NCI-H2107 (cell line): ENCODE measurements around the gene GATAD2A.
"Not testable (repeated sequence)": the region's sequence is repeated elsewhere in the genome, so short reads cannot be mapped to it uniquely, and the experiment has no call there.

Experiments
- DNase-seq: peaks from one replicate; lab custom pipeline; 2025; lab: John Stamatoyannopoulos, UW

The GATAD2A gene

GRCh38 chr19:19404879-19405860 is at the start of gene GATAD2A:
GATAD2A (plus strand) TSS chr19:19405675; CDS start chr19:19465346, 59,671 bp downstream.
- peak; percentile 67 for DNase-seq

- DNase-seq: no peak
Observed at GRCh38 chr19:19356500-19356899, 49.0 kb upstream of the GATAD2A start.

- no peak for DNase-seq
Observed at GRCh38 chr19:19356901-19357566, 48.4 kb upstream of the GATAD2A start.

GRCh38 chr19:19361075-19361594 is 44.3 kb upstream of the GATAD2A start:
- peak; percentile 60 for DNase-seq

GRCh38 chr19:19362075-19362474 is 43.4 kb upstream of the GATAD2A start:
- no peak for DNase-seq

GRCh38 chr19:19366434-19367396 is 38.8 kb upstream of the GATAD2A start:
- DNase-seq: peak; percentile 32

GRCh38 chr19:19368087-19368486 is 37.4 kb upstream of the GATAD2A start:
- no peak for DNase-seq

- DNase-seq: no peak
Observed at GRCh38 chr19:19371059-19371458, 34.4 kb upstream of the GATAD2A start.

GRCh38 chr19:19372656-19373416 is 32.6 kb upstream of the GATAD2A start:
- DNase-seq: no peak

- no peak for DNase-seq
Observed at GRCh38 chr19:19379527-19379926, 25.9 kb upstream of the GATAD2A start.

GRCh38 chr19:19380316-19380715 is 25.2 kb upstream of the GATAD2A start:
- not testable (repeated sequence) for DNase-seq

- DNase-seq: no peak
Observed at GRCh38 chr19:19381007-19381926, 24.2 kb upstream of the GATAD2A start.

GRCh38 chr19:19382118-19382517 is 23.4 kb upstream of the GATAD2A start:
- DNase-seq: no peak

GRCh38 chr19:19384486-19384885 is 21.0 kb upstream of the GATAD2A start:
- DNase-seq: no peak

- DNase-seq: peak; percentile 96
Observed at GRCh38 chr19:19385131-19385895, 20.2 kb upstream of the GATAD2A start.

- no peak for DNase-seq
Observed at GRCh38 chr19:19385896-19386869, 19.3 kb upstream of the GATAD2A start.

- no peak for DNase-seq
Observed at GRCh38 chr19:19387108-19387507, 18.4 kb upstream of the GATAD2A start.
